NCI-H1436 (cell line): Measurements from ENCODE around the gene SH3BP5.

Experiments
- DNase-seq: peaks from one replicate; lab custom pipeline; 2025; lab: John Stamatoyannopoulos, UW

Gene SH3BP5

GRCh38 chr3:15325228-15325627 lies 7.2 kb downstream of the SH3BP5 start:
- no peak for DNase-seq

- no peak for DNase-seq
Measured at GRCh38 chr3:15324379-15324808, 8.0 kb downstream of the SH3BP5 start.

- DNase-seq, result no peak
Measured at GRCh38 chr3:15323063-15323462, 9.3 kb downstream of the SH3BP5 start.

- DNase-seq, result no peak
Measured at GRCh38 chr3:15321349-15321748, 11.0 kb downstream of the SH3BP5 start.

- no peak for DNase-seq
Measured at GRCh38 chr3:15319575-15319974, 12.8 kb downstream of the SH3BP5 start.

- DNase-seq, result no peak
Measured at GRCh38 chr3:15319136-15319535, 13.2 kb downstream of the SH3BP5 start.

GRCh38 chr3:15318661-15319060 lies 13.7 kb downstream of the SH3BP5 start:
- no peak for DNase-seq

GRCh38 chr3:15316998-15317435 lies 15.4 kb downstream of the SH3BP5 start:
- no peak for DNase-seq

GRCh38 chr3:15315003-15315402 lies 17.4 kb downstream of the SH3BP5 start:
- no peak for DNase-seq

- no peak for DNase-seq
Measured at GRCh38 chr3:15314276-15314675, 18.1 kb downstream of the SH3BP5 start.

GRCh38 chr3:15313461-15313860 lies 18.9 kb downstream of the SH3BP5 start:
- peak; percentile 54 for DNase-seq

GRCh38 chr3:15312550-15312949 lies 19.8 kb downstream of the SH3BP5 start:
- DNase-seq, result no peak

GRCh38 chr3:15310491-15311370 lies 21.7 kb downstream of the SH3BP5 start:
- peak; percentile 8 for DNase-seq

- DNase-seq, result no peak
Measured at GRCh38 chr3:15309662-15310335, 22.6 kb downstream of the SH3BP5 start.

GRCh38 chr3:15307580-15307979 lies 24.8 kb downstream of the SH3BP5 start:
- no peak for DNase-seq

- DNase-seq, result no peak
Measured at GRCh38 chr3:15306979-15307359, 25.4 kb downstream of the SH3BP5 start.

GRCh38 chr3:15305359-15305844 lies 27.0 kb downstream of the SH3BP5 start:
- DNase-seq, result no peak

GRCh38 chr3:15303728-15304127 lies 28.7 kb downstream of the SH3BP5 start:
- no peak for DNase-seq

GRCh38 chr3:15303216-15303615 lies 29.2 kb downstream of the SH3BP5 start:
- no peak for DNase-seq

GRCh38 chr3:15301761-15302160 lies 30.6 kb downstream of the SH3BP5 start:
- DNase-seq, result no peak

- DNase-seq, result no peak
Measured at GRCh38 chr3:15300323-15301078, 31.9 kb downstream of the SH3BP5 start.

GRCh38 chr3:15299036-15299435 lies 33.4 kb downstream of the SH3BP5 start:
- DNase-seq, result no peak
